NK-92 treated with Interleukin-12 subunit alpha and Interleukin-12 subunit beta, amount 100 ng/mL, for 24 hours (cell line): Measurements from ENCODE around the gene IQCN.

Source experiments
- DNase-seq: peaks from one replicate; lab custom pipeline; 2025; lab: John Stamatoyannopoulos, UW

The IQCN gene

DNA sequence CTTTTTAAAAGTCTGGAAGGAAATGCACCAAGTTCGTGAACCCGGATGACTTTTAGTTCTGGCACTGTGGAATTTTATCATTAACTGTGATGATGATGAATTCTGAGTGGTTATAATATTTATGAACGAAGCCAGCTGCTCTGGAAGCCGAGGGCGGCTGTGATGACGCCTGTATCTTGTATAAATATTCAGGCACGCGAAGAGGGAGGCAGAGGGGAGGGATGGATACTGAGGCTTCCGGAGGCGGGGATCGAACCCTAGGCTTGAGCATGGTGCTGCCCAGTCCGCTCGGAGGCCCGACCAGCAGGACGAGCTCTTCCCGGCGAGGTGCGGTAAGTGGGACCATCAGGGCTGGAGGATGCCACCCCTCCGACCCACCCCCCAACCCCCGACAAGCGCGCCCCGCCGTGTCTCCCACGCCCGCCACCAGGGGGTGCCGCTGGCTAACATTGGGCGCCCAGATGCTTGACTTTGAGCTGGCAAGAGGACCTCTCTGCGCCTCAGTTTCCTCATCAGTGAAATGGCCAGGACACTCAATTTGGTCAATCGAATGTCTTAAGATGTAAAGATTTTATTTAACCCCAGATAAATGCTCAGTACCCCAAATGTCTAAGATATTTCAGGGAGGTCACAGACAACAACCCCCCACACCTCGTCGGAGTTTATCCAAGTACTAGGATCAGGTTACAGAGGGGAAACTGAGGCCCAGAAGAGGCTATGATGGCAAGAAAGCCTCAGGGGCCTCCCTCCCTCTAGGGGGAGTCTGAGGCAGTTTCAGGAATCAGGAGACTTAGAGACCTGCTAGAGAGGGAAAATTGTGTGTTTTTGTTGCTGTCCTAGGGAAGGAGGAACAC lies 65.9 kb downstream of the IQCN start:
- no peak for DNase-seq
